ENCODE data around the gene ATXN2.
"Not testable (repeated sequence)": the region's sequence is repeated elsewhere in the genome, so short reads cannot be mapped to it uniquely, and the experiment has no call there.

DNA sequence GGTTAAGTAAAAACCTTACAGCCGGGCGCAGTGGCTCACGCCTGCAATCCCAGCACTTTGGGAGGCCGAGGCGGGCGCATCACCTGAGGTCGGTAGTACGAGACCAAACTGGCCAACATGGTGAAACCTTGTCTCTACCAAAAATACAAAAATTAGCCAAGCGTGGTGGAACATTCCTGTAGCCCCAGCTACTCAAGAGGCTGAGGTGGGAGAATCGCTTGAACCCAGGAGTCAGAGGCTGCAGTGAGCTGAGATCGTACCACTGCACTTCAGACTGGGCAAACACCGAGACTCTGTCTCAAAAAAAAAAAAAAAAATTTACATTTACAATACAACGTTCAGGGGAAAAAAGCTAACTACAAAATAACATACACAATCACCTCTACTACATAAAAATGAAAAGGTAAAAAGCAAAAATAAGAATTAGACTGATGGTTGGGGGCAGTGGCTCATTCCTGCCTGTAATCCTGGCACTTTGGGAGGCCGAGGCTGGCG, 3.7 kb downstream of the ATXN2 start:
- TF ChIP-seq, protein P1, sequence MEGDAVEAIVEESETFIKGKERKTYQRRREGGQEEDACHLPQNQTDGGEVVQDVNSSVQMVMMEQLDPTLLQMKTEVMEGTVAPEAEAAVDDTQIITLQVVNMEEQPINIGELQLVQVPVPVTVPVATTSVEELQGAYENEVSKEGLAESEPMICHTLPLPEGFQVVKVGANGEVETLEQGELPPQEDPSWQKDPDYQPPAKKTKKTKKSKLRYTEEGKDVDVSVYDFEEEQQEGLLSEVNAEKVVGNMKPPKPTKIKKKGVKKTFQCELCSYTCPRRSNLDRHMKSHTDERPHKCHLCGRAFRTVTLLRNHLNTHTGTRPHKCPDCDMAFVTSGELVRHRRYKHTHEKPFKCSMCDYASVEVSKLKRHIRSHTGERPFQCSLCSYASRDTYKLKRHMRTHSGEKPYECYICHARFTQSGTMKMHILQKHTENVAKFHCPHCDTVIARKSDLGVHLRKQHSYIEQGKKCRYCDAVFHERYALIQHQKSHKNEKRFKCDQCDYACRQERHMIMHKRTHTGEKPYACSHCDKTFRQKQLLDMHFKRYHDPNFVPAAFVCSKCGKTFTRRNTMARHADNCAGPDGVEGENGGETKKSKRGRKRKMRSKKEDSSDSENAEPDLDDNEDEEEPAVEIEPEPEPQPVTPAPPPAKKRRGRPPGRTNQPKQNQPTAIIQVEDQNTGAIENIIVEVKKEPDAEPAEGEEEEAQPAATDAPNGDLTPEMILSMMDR (IDR thresholded peaks at IDR 0.05) = not testable (repeated sequence)
- not testable (repeated sequence) for TF ChIP-seq POLR2A (IDR thresholded peaks at IDR 0.05)

Measured in thyroid gland (tissue), 4 donors.